SK-N-SH treated with all-trans-retinoic acid at 6 μM for 48 hours (cell line): ENCODE data around the gene CEMIP2.

Experiments used
- ATAC-seq: fragments of 200-7000 bp; cut with Tn5 transposase; 3 replicates; pipeline ENCODE4 v1.9.1; 2020; ENCODE audit warnings: mild to moderate bottlenecking, moderate library complexity
- ARNTL ChIP-seq: fragments of 450-650 bp; formaldehyde crosslinking; IDR thresholded peaks from 2 replicates; pipeline ENCODE4 v1.5.0; 2020; ENCODE audit warnings: low read depth, mild to moderate bottlenecking, moderate library complexity, borderline replicate concordance
- CSDC2 ChIP-seq: fragments of 250-450 bp; sonication (Bioruptor Pico); IDR thresholded peaks from 2 replicates; pipeline ENCODE4 v1.5.0; 2020; ENCODE audit warnings: mild to moderate bottlenecking, moderate library complexity
- CSRNP3 ChIP-seq: fragments of 250-450 bp; sonication (Bioruptor Pico); IDR thresholded peaks from 2 replicates; pipeline ENCODE4 v1.5.1; 2021; ENCODE audit warnings: mild to moderate bottlenecking, moderate library complexity
- ESRRG ChIP-seq: fragments of 250-450 bp; sonication (Bioruptor Pico); IDR thresholded peaks from 2 replicates; pipeline ENCODE4 v1.6.1; 2021; ENCODE audit warnings: mild to moderate bottlenecking
- GLIS3 ChIP-seq: fragments of 250-450 bp; sonication (Bioruptor Pico); IDR thresholded peaks from 2 replicates; pipeline ENCODE4 v1.5.0; 2020; ENCODE audit warnings: mild to moderate bottlenecking, moderate library complexity
- ISL1 ChIP-seq: fragments of 250-450 bp; sonication (Bioruptor Pico); IDR thresholded peaks from 2 replicates; pipeline ENCODE4 v2.1.2; 2022; ENCODE audit warnings: mild to moderate bottlenecking, moderate library complexity
- OSR1 ChIP-seq: fragments of 250-450 bp; sonication (Bioruptor Pico); IDR thresholded peaks from 2 replicates; pipeline ENCODE4 v1.8.0; 2022; ENCODE audit warnings: moderate library complexity, mild to moderate bottlenecking, inconsistent platforms
- PATZ1 ChIP-seq: fragments of 250-450 bp; sonication (Bioruptor Pico); IDR thresholded peaks from 2 replicates; pipeline ENCODE4 v1.8.0; 2020; ENCODE audit warnings: mild to moderate bottlenecking, moderate library complexity, borderline replicate concordance
- POU6F1 ChIP-seq: fragments of 250-450 bp; sonication (Bioruptor Pico); IDR thresholded peaks from 2 replicates; pipeline ENCODE4 v1.8.0; 2021; ENCODE audit warnings: low read depth, mild to moderate bottlenecking, moderate library complexity, borderline replicate concordance
- RARB ChIP-seq: fragments of 250-450 bp; sonication (Bioruptor Pico); IDR thresholded peaks from 2 replicates; pipeline ENCODE4 v1.8.0; 2021; ENCODE audit warnings: mild to moderate bottlenecking, moderate library complexity
- SNAI2 ChIP-seq: fragments of 250-450 bp; sonication (Bioruptor Pico); IDR thresholded peaks from 2 replicates; pipeline ENCODE4 v1.5.0; 2020; ENCODE audit warnings: mild to moderate bottlenecking, moderate library complexity
- TCF4 ChIP-seq: fragments of 250-450 bp; sonication (Bioruptor Pico); IDR thresholded peaks from 2 replicates; pipeline ENCODE4 v1.8.0; 2021; ENCODE audit warnings: mild to moderate bottlenecking, moderate library complexity, borderline replicate concordance
- TOX ChIP-seq: fragments of 250-450 bp; sonication (Bioruptor Pico); IDR thresholded peaks from 2 replicates; pipeline ENCODE4 v1.8.0; 2021; ENCODE audit warnings: mild to moderate bottlenecking, moderate library complexity, borderline replicate concordance
- TSHZ2 ChIP-seq: fragments of 250-450 bp; sonication (Bioruptor Pico); IDR thresholded peaks from 2 replicates; pipeline ENCODE4 v1.5.0; 2020; ENCODE audit warnings: mild to moderate bottlenecking, moderate library complexity
- ZC3H10 ChIP-seq: fragments of 250-450 bp; sonication (Bioruptor Pico); IDR thresholded peaks from 2 replicates; pipeline ENCODE4 v1.5.1; 2021; ENCODE audit warnings: mild to moderate bottlenecking, moderate library complexity
- ZFP3 ChIP-seq: fragments of 250-450 bp; sonication (Bioruptor Pico); IDR thresholded peaks from 2 replicates; pipeline ENCODE4 v1.5.0; 2020; ENCODE audit warnings: mild to moderate bottlenecking, moderate library complexity
- ZFP30 ChIP-seq: fragments of 450-650 bp; formaldehyde crosslinking; IDR thresholded peaks from 2 replicates; pipeline ENCODE4 v1.5.0; 2022; ENCODE audit warnings: mild to moderate bottlenecking, moderate library complexity
- ZNF565 ChIP-seq: fragments of 450-650 bp; formaldehyde crosslinking; conservative IDR thresholded peaks from 2 replicates; pipeline ENCODE4 v1.5.0; 2020; ENCODE audit warnings: low read depth, mild to moderate bottlenecking, moderate library complexity
- ZNF70 ChIP-seq: fragments of 450-650 bp; formaldehyde crosslinking; IDR thresholded peaks from 2 replicates; pipeline ENCODE4 v1.5.0; 2020; ENCODE audit warnings: mild to moderate bottlenecking, moderate library complexity
- ZNF8 ChIP-seq: fragments of 450-650 bp; formaldehyde crosslinking; IDR thresholded peaks from 2 replicates; pipeline ENCODE4 v1.5.0; 2020; ENCODE audit warnings: mild to moderate bottlenecking, moderate library complexity

Gene CEMIP2

DNA sequence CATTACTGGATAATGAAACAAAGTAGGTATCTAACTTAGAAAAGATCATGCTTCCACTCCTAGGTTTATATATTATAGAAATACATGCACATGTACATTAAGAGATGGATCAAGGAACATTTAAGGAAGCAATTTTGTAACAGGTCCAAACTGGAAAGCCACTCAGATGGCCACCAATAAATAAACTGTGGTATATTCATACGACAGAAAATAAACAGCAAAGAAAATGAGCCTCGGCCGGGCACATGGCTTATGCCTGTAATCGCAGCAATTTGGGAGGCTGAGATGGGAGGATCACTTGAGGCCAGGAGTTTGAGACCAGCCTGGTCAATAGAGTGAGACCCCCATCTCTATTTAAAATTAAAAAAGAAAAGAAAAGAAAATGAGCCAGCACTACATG is 25.6 kb downstream of the CEMIP2 start:
- no peak for ATAC-seq
- no peak for TF ChIP-seq ZNF565 (CRISPR knock-in tag)
- TF ChIP-seq POU6F1 (CRISPR knock-in tag) = no peak
- no peak for TF ChIP-seq GLIS3 (CRISPR knock-in tag)
- no peak for TF ChIP-seq ZFP3 (CRISPR knock-in tag)
- no peak for TF ChIP-seq CSRNP3 (CRISPR knock-in tag)
- no peak for TF ChIP-seq ZNF8 (CRISPR knock-in tag)
- TF ChIP-seq TOX (CRISPR knock-in tag) = no peak
- no peak for TF ChIP-seq ZC3H10 (CRISPR knock-in tag)
- no peak for TF ChIP-seq ESRRG
- no peak for TF ChIP-seq ZFP30
- TF ChIP-seq TSHZ2 (CRISPR knock-in tag) = no peak
- no peak for TF ChIP-seq PATZ1 (CRISPR knock-in tag)
- no peak for TF ChIP-seq TCF4 (CRISPR knock-in tag)
- no peak for TF ChIP-seq RARB (CRISPR knock-in tag)
- no peak for TF ChIP-seq OSR1 (CRISPR knock-in tag)
- TF ChIP-seq, all 23 proteins: peak for 0

- TF ChIP-seq CSRNP3 (CRISPR knock-in tag) (no peak), TCF4 (CRISPR knock-in tag) (no peak), TOX (CRISPR knock-in tag) (no peak), GLIS3 (CRISPR knock-in tag) (no peak), ZNF70 (CRISPR knock-in tag) (no peak), ISL1 (CRISPR knock-in tag) (no peak), SNAI2 (CRISPR knock-in tag) (no peak)
- TF ChIP-seq, all 23 proteins: peak for 0
- no peak for ATAC-seq
Measured at GRCh38 chr9:71741926-71742648, 26.2 kb downstream of the CEMIP2 start.

GRCh38 chr9:71740199-71740598 is 28.1 kb downstream of the CEMIP2 start:
- no peak for TF ChIP-seq ZFP30
- TF ChIP-seq ISL1 (CRISPR knock-in tag) = no peak
- TF ChIP-seq RARB (CRISPR knock-in tag) = no peak
- TF ChIP-seq OSR1 (CRISPR knock-in tag) = no peak
- no peak for TF ChIP-seq ESRRG
- no peak for TF ChIP-seq CSDC2 (CRISPR knock-in tag)
- TF ChIP-seq SNAI2 (CRISPR knock-in tag) = no peak
- TF ChIP-seq ARNTL (CRISPR knock-in tag) = no peak

More at GRCh38 chr9:71740199-71740598, 28.1 kb downstream of the CEMIP2 start:
- no peak for ATAC-seq
